A673 (cell line): Measurements from ENCODE around the gene ZNF91. TPM values are rescaled to one million over a fixed set of nuclear protein-coding genes. Genes with fewer than 3 reads are reported as not detected.
"Not testable (repeated sequence)": the region's sequence is repeated elsewhere in the genome, so short reads cannot be mapped to it uniquely, and the experiment has no call there.

Source experiments
- BruUV-seq: library from RNA; stranded (reverse); fragments of 400-500 nt; replicated peaks from 2 replicates; lab custom pipeline; 2021; lab: Mats Ljungman, UMichigan
- CTCF ChIA-PET: fragments of 300-600 bp; sonication (Branson Sonifier 250); formaldehyde crosslinking; loops from one replicate; lab custom pipeline; 2022; ENCODE audit warnings: antibody characterized with exemption; lab: Charles Lee
- POLR2A ChIA-PET: fragments of 300-600 bp; sonication (Branson Sonifier 250); formaldehyde crosslinking; loops from one replicate; lab custom pipeline; 2022; ENCODE audit warnings: antibody characterized with exemption; ENCODE audit not compliant: low non-redundant PET; lab: Charles Lee
- DNase-seq: peaks from one replicate; pipeline ENCODE4 v3.0.0-alpha.2; 2015; ENCODE audit warnings: low spot score
- H3K27ac ChIP-seq: fragments of 200-600 bp; sonication (generic); 2 replicates; pipeline ENCODE4 v1.5.1; 2016; ENCODE audit warnings: mixed run types, low read depth, mild to moderate bottlenecking, mixed read lengths, antibody characterized with exemption, low read length; ENCODE audit not compliant: poor library complexity, severe bottlenecking
- H3K27me3 ChIP-seq: fragments of 200-600 bp; sonication (generic); replicated peaks from 2 replicates; pipeline ENCODE4 v1.6.1; 2017; ENCODE audit warnings: mixed run types, low read depth, mild to moderate bottlenecking, mixed read lengths, antibody characterized with exemption, low read length; ENCODE audit not compliant: insufficient read depth, poor library complexity
- H3K36me3 ChIP-seq: fragments of 200-600 bp; sonication (generic); 2 replicates; pipeline ENCODE4 v1.6.1; 2016; ENCODE audit warnings: mixed run types, mild to moderate bottlenecking, mixed read lengths, antibody characterized with exemption, low read length; ENCODE audit not compliant: insufficient read depth, poor library complexity, severe bottlenecking
- H3K4me1 ChIP-seq: fragments of 200-600 bp; sonication (generic); 2 replicates; pipeline ENCODE4 v1.6.1; 2017; ENCODE audit warnings: mixed run types, mild to moderate bottlenecking, mixed read lengths, antibody characterized with exemption, low read length; ENCODE audit not compliant: insufficient read depth, poor library complexity, severe bottlenecking
- H3K4me3 ChIP-seq: fragments of 200-600 bp; sonication (generic); 2 replicates; pipeline ENCODE4 v1.5.1; 2016; ENCODE audit warnings: low read depth, mixed run types, mild to moderate bottlenecking, mixed read lengths, low read length; ENCODE audit not compliant: poor library complexity, severe bottlenecking
- H3K9me3 ChIP-seq: fragments of 200-600 bp; sonication (generic); 2 replicates; pipeline ENCODE4 v1.6.1; 2016; ENCODE audit warnings: mixed run types, low read depth, mild to moderate bottlenecking, mixed read lengths, antibody characterized with exemption, low read length; ENCODE audit not compliant: poor library complexity, severe bottlenecking
- CTCF ChIP-seq: fragments of 300-800, 200-600 bp; sonication (generic); conservative IDR thresholded peaks from 2 replicates; pipeline ENCODE4 v1.5.1; 2017; ENCODE audit warnings: low read depth, mild to moderate bottlenecking, antibody characterized with exemption, low read length, moderate library complexity, mixed read lengths
- EZH2 ChIP-seq: fragments of 200-600 bp; sonication (generic); IDR thresholded peaks from 2 replicates; pipeline ENCODE4 v1.6.1; 2017; ENCODE audit warnings: borderline replicate concordance, low read depth, mild to moderate bottlenecking, mixed read lengths, antibody characterized with exemption, low read length; ENCODE audit not compliant: poor library complexity, severe bottlenecking
- intact Hi-C: fragments of 100-400 bp; cut with micrococcal nuclease; formaldehyde crosslinking; loops from one replicate; pipeline ENCODE4 v1.10.0; 2022; ENCODE audit not compliant: unreplicated experiment
- total RNA-seq: library from RNA; stranded (reverse); gene quantifications from 2 replicates; pipeline ENCODE4 v1.2.3, GENCODE V29; 2021

ZNF91 gene
- total RNA-seq, 1 experiment from 2014 or later: 8.9 TPM

DNA sequence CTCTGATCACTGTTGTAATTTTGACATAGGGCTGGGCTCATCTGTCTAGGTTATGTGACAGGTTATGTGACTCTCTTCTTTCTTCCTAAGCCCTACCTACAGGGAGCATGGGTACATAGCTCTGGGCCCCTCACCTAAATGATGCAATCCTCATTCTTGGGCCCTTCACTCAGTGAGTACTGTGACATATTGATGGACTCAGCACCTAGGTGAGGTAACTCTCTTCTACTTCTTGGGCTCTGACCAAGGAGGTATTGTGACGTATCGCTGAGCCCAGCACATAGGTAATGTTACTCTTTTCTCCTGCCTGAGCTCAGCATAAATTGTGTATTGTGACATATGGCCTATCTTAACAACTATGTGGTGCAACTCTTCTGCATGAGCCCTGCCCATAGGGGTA is 76.3 kb downstream of the ZNF91 start:
- H3K4me3 ChIP-seq, BruUV-seq, H3K27me3 ChIP-seq, CTCF ChIA-PET, intact Hi-C loops, H3K4me1 ChIP-seq, H3K27ac ChIP-seq, POLR2A ChIA-PET, DNase-seq, H3K36me3 ChIP-seq: not testable (repeated sequence)
- H3K9me3 ChIP-seq: peaks cover 11% of the 10 kb centered on the region

DNA sequence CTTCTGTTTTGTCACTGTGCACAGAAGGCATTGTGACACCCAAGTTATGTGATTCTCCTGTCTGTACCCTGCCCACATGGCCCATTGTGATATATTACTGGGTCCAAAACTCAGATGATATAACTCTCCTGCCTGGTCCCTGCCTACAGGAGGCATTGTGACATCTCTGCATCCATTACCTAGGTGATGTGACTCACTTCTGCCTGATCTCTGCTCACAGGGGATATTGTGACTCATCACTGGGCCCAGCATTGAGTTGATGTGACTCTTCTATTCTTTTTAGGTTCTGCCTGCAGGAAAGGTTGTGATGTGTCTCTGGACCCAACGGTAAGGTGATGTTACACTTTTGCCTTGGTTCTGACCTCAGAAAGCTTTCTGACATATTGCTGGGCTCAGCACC is 77.1 kb downstream of the ZNF91 start:
- CTCF ChIA-PET: no interaction called here
- Histone ChIP-seq H3K4me1 (no peaks in the 10 kb centered on the region), H3K9me3 (peaks cover 9% of the 10 kb centered on the region), H3K27me3 (no peaks in the 10 kb centered on the region), H3K36me3 (no peaks in the 10 kb centered on the region), H3K27ac (no peak overlapping the region), H3K4me3 (no peak overlapping the region)
- POLR2A ChIA-PET: no interaction called here
- TF ChIP-seq CTCF: no peak
- TF ChIP-seq EZH2: no peak
- DNase-seq: no peak
- no TSS peak for BruUV-seq
- intact Hi-C loops: no loop called here

GRCh38 chr19:23315286-23315685 is 80.0 kb downstream of the ZNF91 start:
- CTCF ChIA-PET: no interaction called here

More at GRCh38 chr19:23315286-23315685, 80.0 kb downstream of the ZNF91 start:
- POLR2A ChIA-PET: no interaction called here
- BruUV-seq: no TSS peak
- Histone ChIP-seq H3K27me3 (no peaks in the 10 kb centered on the region), H3K4me1 (no peaks in the 10 kb centered on the region), H3K4me3 (no peak overlapping the region), H3K9me3 (peaks cover 9% of the 10 kb centered on the region), H3K36me3 (no peaks in the 10 kb centered on the region), H3K27ac (no peak overlapping the region)
- intact Hi-C loops: no loop called here
- no peak for DNase-seq
- TF ChIP-seq CTCF (no peak), EZH2 (no peak)
